ENCODE results near the gene BBS1.

DNA sequence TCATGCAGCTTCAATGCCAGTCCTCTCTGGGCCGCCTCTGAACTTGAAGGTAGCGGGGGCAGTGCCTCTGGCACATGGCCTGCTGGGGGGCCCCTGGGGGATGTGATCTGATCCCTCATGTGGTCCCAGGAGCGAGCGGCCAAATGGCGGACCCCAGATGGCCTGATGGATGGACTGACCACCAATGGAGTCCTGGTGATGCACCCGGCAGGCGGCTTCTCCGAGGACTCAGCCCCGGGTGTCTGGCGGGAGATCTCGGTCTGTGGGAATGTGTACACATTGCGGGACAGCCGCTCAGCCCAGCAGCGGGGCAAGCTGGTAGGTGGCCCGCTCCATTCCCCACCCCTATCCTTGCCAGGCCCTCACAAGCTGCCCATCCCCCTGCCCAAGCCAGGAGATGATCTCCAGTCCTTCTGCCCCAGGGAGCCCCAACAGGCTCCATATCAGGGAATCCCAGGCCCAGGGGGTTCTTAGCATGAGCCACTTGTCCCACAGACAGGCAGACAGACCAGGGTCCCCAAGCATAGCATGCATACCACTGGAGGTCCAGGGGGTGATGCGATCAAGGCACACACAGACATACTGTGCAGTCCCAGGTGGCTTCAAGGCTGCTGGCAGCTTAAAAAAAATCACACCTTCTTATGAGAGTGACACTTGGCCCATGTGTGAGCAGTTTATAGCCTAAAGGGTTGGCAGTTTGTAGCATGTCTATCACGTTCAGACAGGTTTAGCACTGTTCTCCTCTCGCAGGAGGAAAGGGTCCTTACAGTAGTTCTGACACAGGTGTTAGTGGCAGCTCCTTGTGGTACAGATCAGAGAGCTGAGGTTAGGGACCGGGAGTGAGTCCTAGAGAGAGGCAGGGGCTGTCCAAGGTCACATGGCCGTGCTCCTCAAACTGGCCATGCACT is 36.6 kb upstream of the BBS1 start:
- TF ChIP-seq POLR2A (IDR thresholded peaks at IDR 0.05): no peak
- TF ChIP-seq, protein P1, sequence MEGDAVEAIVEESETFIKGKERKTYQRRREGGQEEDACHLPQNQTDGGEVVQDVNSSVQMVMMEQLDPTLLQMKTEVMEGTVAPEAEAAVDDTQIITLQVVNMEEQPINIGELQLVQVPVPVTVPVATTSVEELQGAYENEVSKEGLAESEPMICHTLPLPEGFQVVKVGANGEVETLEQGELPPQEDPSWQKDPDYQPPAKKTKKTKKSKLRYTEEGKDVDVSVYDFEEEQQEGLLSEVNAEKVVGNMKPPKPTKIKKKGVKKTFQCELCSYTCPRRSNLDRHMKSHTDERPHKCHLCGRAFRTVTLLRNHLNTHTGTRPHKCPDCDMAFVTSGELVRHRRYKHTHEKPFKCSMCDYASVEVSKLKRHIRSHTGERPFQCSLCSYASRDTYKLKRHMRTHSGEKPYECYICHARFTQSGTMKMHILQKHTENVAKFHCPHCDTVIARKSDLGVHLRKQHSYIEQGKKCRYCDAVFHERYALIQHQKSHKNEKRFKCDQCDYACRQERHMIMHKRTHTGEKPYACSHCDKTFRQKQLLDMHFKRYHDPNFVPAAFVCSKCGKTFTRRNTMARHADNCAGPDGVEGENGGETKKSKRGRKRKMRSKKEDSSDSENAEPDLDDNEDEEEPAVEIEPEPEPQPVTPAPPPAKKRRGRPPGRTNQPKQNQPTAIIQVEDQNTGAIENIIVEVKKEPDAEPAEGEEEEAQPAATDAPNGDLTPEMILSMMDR (IDR thresholded peaks at IDR 0.05): no peak
